GM12801 (cell line): ENCODE results near the gene VWA1.

ENCODE experiments used
- CTCF ChIP-seq: IDR thresholded peaks from one replicate; pipeline ENCODE4 v1.5.1; 2011; ENCODE audit warnings: control low read depth; ENCODE audit not compliant: insufficient read length; ENCODE audit errors: extremely low read depth

VWA1 gene

DNA sequence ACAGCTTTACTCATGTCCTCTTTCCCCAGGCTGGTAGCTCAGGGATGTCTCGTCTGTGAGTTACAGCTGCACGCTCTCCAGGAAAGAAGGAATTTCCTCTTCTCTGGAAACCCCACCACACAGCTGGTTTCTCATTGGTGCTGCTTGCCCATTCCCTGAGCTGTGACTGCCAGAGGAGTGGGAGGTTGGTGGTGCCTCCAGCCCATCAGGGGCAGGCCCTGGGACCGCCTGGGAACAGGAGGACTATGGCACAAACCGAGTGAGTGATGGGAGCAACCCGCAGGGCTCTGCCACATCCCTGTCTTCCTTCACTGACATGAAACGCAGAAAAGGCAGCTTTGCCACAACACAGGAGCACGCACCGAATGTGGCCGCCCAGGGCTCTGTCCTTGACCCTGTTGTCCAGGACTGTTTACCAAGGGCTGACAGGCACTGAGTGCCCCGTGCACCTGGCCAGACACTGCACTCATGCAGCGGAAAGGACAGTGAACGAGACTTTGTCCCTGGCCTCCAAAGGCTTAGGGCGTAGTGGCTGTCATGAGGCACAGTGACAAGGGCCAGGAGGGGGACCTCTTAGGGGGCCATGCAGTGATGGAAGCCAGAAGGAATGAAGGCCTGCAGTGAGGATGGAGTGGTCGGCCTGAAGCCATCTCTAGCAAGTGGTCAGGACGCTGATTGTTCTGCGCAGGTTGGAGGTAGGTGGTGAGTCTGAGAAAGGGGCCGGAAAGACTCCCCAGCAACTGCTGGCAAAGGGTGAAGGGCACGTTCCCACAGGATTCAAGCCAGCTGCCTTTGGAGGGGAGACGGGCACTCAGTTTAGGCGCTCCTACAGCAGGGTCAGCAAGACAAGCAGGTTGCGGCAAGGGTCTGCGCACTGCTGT lies 34.7 kb upstream of the VWA1 start:
- TF ChIP-seq CTCF = no peak

GRCh38 chr1:1401457-1402010 lies 34.0 kb upstream of the VWA1 start:
- TF ChIP-seq CTCF = no peak

DNA sequence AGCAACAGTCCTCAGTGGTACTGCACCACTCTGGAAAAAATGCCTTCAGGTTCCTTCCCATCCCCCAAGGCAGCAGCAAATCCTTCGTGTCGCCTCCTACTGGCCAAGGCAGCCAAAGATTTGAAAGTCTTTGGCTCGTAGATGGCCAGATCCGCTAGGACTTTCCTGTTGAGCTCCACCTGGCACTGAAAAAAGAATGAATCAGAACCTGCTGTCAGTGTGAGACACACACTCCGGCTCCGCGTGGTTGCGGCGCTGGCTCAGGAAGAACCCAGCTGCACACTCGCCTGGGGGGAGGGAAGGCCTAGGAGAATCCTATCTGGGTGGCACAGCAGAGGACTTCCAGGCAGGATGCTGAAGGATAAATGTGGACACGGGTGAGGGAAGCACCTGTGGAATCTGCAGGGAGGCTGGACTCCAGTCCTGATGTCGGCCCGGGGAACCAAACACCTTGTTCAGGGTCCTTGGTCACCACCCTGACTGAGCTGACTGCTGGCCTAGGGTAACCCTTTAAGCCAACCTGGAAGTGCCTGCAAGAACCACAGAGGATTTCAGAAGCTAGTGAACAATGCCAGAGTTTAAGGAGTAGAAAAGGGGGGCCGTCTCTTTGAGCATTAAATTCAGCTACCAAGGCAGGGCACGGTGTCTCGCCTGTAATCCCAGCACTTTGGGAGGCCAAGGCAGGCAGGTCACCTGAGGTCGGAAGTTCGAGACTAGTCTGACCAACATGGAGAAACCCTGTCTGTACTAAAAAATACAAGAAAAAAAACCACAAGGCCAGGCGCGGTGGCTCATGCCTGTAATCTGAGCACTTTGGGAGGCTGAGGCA lies 33.2 kb upstream of the VWA1 start:
- TF ChIP-seq CTCF = no peak

DNA sequence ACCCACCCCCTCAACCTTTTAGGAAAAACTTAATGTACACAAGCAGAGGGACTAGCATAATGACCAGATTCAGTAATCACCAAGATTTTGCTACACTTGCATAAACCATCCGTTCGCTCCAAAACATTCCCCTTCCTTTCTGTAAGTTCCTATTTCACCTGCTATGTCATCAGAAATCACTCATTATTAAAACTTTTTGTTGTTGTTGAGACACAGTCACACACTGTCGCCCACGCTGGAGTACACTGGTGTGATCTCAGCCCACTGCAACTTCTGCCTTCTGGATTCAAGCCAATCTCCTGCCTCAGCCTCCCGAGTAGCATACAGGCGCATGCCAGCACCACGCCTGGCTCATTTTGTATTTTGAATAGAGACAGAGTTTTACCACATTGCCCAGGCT lies 31.8 kb upstream of the VWA1 start:
- no peak for TF ChIP-seq CTCF

DNA sequence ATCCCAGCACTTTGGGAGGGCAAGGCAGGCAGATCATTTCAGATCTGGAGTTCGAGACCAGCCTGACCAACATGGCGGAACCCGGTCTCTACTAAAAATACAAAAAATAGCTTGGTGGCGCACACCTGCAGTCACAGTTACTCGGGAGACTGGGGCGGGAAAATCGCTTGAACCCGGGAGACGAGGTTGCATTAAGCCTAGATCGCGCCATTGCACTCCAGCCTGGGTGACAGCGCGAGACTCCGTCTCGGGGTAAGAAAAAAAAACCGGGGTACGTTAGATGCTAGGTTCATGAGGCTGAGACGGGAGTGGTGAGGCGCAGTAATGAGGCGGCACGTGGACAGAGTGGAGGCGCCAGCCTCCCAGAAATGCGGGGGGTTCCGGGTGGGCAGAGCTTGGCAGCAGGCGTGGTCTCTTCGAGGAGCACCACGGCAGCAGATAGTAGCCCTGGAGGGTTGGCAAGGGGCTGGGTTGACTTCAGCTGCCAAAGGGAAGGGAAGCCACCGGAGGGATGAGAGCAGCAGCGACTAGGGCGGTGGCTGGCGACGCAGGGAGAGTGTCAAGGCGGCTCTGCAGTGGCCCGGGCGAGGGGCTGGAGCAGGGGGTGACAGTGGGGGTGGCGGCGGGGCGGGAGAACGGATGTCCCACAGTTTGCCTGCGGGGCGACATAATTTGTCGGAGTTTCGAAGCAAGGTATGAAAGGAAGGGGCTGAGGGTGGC lies 29.2 kb upstream of the VWA1 start:
- TF ChIP-seq CTCF = no peak

DNA sequence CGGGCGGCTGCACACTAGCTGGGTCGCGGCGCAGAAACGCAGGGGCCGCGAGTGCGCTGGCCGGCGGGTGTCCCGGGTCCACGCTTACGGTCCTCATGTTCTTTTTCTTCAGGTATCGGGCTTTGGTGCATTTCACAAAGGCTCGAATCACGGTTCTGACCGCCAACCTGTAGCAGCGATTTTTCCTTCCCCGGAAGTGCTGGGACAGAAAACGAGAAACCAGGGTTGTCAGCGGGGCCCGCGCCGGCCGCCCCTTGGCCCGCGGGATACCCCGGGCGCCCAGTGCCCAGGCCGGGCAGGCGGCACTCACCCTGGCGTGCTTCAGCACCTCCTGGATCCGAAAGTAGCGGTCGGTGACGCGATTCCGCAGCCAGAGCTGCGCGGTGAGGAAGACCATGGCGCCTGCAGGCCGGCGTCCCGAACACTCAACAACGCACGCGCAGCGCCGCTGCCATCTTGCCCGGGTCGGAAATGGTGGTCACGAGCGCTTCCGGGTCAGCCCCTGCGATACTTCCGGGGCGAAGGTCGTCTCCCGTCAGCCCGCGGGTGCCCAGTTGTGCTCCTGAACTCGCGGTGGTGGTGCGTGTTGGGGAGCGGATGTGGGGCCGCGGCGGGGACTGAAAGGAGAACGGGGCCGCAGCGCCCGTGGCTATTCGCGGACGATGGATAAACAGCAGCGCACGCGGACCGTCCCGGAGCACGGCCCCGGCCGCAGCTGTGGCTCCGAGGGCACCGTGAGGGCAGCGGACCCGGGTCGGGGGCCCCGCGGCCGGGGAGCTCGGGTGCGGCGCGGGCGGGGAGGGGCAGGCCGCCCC lies 28.5 kb upstream of the VWA1 start, which contains the start of gene MRPL20:
MRPL20 (minus strand) TSS at position 473 of the 815 bp plus-strand sequence; CDS start at position 397, 76 bp downstream.
- TF ChIP-seq CTCF = no peak
